ENCODE results near the gene NR2F2.

The NR2F2 gene

DNA sequence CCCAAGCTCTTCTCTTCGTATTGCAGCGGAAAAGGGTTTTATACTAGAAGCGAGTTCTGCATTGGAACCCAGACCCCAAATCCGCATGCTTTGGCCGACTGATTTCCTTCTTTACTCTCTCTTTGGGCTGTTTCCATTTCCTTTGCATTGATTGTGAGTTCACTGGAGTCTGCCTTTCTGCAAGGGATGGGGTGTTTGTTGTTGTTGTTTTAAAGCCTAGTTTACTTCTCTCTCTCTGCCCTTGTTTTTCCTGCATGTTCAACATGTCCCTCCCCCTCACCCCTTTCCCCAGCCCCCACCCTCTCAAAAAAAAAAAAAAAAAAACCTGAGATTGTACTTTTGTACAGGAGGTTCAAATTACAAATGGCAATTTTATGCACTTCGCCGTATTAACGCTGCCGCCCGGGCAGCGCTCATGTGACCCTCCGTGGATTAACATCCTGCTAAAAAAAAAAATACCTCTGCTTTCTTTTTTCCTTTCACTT lies 2.2 kb downstream of the NR2F2 start:
- no peak for DNase-seq (ENCODE audit: low read depth in 3 of 3)

DNA sequence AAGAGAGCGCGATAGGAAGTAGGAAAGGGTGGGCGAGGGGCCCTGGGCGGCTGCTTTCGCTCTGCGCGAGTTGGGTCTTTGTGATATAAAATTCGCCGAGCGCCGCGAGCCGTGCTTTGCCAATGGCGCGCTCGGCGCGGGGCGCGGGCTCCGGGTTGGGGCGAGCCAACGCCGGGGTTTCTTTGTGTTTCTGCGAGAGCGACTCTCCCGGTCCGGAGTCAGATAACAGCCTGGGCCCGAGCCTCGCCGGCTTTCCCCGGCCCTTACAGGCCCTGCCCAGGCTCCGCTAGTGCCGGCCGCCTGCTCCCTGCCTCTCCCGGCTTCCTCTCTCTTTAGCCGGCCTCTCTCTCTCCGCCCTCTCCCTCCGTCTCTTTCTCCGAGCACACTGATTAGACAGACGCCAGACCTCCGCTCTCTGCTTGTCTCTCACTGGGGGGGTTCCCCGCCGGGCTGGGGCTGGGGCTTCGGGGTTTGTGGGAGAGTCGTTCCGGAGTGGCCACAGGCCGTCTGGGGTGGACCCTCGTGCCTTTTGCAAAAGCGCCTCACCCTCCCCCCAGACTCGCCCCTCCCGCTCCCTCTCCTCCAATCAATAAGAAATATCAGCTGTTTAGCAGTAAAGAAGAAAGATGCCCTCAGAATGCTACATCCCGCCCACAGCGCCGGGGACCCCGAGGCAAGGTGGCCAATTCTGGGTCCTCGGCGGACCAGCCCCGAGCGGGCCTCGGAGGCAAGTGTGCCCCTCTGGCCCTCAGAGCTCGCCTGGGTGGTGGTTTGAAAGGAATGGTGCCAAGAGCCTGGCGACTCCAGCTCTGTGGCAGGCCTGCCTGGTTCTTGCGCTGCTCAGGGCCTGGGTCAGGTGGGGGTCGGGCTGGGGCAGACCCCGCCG lies 2.9 kb downstream of the NR2F2 start:
- no peak for DNase-seq (ENCODE audit: low read depth in 3 of 3)

DNA sequence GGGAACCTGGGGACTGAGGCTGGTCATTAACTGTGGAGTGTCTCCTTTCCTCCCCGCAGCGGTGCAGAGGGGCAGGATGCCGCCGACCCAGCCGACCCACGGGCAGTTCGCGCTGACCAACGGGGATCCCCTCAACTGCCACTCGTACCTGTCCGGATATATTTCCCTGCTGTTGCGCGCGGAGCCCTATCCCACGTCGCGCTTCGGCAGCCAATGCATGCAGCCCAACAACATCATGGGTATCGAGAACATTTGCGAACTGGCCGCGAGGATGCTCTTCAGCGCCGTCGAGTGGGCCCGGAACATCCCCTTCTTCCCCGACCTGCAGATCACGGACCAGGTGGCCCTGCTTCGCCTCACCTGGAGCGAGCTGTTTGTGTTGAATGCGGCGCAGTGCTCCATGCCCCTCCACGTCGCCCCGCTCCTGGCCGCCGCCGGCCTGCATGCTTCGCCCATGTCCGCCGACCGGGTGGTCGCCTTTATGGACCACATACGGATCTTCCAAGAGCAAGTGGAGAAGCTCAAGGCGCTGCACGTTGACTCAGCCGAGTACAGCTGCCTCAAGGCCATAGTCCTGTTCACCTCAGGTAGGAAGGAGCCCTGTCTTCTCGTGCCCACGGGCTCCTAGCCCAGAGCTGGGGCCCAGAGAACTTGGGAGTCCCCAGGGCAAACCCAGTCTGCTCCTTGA lies 3.7 kb downstream of the NR2F2 start:
- no peak for DNase-seq (ENCODE audit: low read depth in 3 of 3)

DNA sequence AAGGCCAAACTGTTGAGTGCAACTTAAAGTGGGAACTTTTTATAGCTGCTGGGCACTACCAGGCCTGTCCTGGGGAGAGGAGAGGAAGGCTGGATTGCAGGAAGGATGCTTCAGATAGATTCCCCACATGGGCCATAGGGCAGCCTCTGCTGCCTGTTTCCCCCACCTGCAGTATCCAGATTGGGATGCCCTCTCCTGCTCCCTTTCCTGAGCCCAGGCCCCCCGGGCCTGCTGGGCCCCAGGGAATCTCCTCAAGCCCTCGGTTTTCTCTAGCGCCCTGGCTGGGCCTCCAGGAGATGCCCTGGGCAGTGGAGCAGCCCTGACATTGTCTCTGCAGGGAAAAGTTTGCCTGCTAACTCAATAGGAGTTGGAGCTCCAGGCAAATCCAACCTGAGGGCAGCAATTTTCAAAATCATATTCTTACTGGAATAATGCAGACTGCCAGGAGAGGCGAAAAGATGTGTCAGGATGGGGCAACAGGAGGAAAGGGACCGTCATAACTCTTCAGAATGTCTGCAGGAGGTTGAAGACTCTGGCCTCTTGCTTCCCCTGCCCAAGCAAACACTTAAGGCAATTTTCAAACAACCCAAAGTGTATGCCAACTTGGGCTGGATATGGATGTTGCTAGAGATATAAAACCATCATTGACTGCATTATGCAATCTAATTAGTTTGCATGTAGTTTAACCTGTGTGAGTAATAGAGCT lies 4.4 kb downstream of the NR2F2 start:
- DNase-seq (ENCODE audit: low read depth in 3 of 3), result no peak

DNA sequence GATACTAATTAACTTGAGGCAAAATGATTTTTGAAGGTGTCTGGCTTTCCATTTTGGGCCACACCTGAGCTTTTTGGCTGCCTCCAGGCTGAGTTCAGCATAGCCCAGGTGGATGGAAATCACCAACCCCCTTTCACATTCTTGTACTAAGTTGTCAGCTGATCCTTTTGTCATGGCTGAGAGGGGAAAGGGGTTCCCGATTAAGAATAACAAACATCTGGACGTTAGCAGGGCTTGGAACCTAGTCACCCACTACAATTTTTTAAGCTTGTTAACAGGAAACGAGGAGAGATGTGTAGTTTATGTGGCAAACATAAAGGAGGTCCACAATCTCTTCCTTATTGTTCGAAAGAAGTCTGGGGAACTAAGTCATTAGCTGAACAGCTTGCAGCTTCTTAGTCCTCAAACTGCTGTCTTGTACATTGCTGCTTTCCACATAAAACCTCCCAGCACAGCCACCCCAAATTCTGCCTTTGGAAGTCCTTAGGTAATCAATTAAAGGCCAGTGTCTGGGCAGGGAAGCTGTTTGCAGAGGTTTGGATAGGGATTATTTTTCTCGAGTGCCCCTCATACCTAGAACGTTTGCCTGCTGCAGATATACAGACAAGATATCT lies 5.0 kb downstream of the NR2F2 start:
- no peak for DNase-seq (ENCODE audit: low read depth in 3 of 3)

DNA sequence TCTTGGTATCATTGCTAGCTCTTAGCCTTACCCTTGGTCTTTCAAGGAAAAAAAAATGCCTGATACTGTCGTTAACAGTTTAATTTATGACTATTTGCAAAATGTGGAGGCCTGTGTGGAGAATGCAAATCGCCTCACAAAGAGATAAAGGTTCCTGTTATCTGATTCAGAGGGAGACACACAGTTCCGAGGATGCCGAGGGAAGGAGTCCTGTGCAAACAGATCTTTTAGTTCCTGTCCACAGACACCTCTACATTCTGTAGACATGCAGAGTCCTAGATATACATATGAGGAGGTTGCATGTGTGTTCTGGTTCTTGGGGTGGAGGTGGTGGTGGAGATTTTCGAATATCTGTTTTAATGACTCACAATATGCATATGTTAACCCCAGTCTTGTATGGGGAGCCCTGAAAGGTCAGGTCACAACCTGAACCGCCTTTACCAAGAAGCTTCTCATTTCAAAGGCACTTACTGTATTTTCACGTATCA lies 5.7 kb downstream of the NR2F2 start:
- DNase-seq (ENCODE audit: low read depth in 3 of 3), result no peak

DNA sequence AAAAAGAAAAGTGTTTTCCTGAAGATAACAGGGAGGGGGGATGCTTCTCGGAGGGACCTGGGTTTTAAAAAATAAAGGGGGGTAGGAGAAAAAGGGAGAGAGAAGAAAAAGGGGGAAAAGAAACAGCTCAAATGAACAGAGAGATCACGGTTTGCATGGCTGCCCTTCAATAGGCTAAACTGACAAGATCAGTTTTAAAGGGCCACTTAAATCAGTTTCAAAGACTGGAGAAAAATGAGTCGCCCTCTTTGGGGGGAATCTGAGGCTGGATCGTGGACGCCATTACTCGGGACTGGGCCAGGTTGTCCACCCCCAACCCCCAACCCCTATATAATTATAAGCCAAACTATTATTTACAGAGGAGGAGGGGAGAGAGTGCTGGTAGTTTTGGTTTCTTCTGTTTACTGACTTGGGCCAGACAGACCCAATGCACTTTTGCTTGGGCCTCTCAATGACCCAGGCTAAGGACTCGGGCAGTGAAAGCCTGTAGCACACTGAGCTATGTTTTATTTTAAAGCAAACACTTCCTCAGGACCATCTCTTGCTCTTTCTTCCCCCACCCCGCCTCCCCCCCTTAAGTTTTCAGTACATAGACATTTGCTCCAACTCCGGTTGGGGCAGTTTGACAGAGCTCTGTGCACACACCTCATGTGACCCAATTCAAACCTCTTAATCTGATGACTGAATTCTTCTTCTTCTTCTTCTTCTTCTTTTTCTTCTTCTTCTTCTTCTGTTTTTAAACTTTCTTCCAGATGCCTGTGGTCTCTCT lies 6.3 kb downstream of the NR2F2 start:
- DNase-seq (ENCODE audit: low read depth in 3 of 3), result no peak

DNA sequence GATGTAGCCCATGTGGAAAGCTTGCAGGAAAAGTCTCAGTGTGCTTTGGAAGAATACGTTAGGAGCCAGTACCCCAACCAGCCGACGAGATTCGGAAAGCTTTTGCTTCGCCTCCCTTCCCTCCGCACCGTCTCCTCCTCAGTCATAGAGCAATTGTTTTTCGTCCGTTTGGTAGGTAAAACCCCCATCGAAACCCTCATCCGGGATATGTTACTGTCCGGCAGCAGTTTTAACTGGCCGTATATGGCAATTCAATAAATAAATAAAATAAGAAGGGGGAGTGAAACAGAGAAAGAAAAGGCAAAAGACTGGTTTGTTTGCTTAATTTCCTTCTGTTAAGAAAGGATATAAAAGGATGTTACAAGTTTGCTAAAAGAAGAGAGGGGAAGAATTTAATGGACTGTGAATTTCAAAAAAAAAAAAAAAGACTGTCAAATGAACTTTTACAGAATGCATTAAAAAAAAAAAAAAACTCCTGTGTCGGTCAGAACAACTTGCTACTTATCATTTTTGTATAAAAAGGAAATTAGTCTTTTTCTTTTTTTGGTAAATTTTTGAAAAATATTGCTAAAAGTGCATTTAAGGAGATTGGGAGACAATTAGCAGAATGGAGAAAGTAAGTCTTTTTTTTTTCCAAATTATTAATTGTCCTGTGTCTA lies 7.0 kb downstream of the NR2F2 start:
- DNase-seq (ENCODE audit: low read depth in 3 of 3), result no peak

DNA sequence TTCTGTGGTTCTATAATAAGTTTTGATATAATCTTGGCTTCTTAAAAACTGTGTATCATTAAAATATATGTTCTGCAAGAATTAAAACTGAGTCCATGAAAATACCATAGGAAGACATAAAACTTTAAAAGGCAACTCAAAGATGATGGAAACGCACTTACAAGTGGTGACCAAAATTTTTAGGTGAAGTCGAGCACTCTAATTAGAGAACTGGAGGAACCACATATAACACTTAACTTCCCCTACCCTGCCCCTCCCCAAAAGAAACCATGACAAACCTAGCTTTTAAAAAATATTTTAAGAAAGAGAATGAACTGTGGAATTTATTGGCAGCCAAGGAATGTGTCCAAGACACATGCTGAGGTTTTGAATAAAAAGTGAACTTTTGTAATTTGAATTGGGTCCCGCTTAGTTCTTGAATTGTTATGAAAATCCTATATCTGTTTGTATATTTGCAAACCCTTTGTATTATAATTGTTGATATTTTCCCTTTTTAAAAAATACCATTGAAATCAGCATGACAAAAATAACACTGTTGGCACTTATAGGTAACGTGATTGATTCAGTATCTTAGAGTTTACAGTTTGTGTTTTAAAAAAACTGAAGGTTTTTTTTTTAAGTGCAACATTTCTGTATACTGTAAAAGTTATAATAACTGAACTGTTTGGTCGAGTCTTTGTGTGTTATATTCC lies 7.7 kb downstream of the NR2F2 start:
- DNase-seq (ENCODE audit: low read depth in 3 of 3), result no peak

DNA sequence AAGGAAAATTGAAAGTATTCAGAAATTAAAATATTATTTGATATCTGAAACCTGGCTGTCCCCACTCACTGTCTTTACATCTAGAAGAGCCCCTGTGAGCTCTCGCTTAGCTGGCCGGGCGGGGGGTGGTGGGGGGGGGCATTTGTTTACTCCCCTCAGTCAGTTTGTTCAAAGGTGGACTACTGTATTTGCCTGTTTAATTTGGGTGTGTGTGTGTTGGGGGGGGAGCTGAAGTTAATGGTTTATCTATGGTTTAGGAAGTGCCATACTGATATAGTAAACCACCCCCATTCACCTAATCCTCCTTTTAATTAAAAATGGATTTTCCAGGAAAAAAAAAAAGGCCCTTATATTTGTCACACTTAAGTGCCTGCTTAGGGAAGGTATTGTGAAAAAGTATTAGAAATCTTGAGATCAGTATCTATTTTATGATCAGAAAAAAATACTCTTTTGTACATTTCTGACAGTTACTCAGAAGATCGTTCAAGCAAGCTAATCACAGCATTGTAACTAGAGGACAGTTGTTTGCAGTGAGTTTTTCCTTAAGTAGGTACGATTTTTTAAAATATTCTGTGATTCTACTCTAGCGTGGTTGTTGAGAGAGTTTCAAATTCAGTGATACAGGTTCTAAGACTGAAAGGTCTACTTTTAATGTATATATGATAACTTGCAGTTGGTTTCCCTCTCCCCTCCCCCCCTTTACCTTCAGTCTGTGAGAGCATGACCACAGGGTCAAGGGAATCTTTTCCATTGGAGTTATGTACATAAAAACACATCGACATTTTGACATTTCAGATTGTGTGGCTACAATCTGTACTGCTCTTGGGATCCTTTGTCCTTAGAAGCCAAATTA lies 8.5 kb downstream of the NR2F2 start:
- DNase-seq (ENCODE audit: low read depth in 3 of 3), result no peak

DNA sequence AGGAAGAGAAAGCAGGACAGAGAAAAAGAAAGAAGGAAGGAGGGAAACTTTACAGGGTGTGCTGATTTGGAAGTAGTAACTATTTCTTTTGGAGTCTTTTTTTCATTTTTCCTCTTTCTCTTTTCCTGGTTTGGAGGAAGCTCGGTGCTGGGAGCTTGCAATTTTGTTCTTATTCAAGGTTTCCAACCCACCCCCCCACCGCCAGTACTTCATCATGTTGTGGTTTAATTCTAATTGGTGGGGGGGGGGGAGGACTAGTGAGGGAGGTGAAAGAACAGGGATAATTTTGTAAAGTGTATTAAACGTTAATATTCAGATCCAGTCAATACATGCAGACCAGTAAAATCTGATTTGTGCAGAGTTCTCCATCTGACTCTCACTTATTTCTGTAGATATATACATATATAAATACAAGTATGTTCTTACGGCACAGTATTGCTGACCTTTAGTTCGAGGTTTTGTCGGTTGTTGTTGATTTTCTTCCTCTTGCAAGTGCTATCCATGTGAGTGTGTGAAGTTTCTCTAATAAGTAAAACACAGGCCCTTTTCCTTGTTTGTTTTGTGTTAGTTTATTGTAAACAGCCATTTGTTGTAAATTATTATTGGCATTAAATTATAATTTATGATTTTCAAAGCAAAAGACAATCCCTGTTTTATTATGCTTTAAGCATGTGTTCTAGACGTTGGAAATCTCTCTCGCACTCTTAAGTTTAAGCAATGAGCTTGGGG lies 9.3 kb downstream of the NR2F2 start:
- DNase-seq (ENCODE audit: low read depth in 3 of 3), result no peak

DNA sequence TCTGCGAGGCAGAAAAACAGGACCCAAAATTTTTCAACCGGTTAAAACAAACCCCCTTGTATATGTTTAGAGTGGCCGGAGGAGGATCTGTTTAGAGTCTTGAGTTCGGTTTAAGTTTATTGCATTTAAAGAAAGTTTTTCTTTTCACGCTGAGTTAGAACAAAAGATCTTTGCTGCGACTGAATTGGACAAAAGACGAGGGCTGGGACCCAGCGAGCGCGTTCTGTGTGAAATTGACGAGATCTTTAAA lies 9.8 kb downstream of the NR2F2 start:
- DNase-seq (ENCODE audit: low read depth in 3 of 3), result no peak

DNA sequence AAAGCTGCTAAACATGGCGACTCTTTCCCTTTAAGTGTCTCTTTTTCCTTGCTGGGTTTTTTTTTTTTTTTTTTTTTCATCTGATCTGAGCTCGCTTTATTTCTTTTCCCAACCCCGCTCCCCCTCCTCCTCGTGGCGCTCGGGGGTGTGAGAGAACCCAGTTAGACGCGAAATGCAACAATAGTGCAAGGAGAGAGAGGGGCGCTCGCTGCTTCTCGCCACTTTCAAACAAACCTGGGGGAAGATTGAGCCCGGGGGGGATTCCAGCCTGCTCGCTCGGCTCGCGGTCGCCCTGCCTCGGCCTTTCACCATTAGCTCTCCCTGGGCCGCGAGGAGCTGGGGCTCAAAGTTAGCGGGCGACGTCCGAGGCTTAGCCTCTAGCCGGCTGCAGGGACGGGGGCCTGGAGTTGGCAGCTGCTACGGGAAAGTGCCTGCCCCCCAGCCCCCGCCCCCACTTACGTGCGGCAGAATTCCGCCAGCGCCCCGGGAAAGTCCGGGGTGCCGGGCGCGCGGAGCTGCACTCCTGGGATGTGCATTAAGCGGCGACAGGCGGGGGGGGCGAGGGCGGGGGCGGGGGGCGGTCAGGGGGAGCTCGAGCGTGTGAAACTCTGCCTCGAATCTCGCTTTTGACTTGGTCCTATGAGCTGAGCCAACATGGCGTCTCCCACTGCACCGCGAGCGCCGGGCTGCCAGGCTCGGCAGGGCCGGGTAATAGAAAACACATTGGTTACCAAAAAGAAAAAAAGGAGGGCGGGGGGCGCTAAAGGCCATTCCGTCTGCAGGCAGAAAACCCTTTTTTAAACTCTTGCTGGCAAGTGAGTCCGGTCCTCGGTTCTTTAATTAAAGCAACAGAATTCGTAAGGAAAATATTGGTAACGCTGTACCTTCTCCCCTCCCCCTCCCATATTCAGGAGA lies 10.4 kb downstream of the NR2F2 start:
- DNase-seq (ENCODE audit: low read depth in 3 of 3), result no peak

DNA sequence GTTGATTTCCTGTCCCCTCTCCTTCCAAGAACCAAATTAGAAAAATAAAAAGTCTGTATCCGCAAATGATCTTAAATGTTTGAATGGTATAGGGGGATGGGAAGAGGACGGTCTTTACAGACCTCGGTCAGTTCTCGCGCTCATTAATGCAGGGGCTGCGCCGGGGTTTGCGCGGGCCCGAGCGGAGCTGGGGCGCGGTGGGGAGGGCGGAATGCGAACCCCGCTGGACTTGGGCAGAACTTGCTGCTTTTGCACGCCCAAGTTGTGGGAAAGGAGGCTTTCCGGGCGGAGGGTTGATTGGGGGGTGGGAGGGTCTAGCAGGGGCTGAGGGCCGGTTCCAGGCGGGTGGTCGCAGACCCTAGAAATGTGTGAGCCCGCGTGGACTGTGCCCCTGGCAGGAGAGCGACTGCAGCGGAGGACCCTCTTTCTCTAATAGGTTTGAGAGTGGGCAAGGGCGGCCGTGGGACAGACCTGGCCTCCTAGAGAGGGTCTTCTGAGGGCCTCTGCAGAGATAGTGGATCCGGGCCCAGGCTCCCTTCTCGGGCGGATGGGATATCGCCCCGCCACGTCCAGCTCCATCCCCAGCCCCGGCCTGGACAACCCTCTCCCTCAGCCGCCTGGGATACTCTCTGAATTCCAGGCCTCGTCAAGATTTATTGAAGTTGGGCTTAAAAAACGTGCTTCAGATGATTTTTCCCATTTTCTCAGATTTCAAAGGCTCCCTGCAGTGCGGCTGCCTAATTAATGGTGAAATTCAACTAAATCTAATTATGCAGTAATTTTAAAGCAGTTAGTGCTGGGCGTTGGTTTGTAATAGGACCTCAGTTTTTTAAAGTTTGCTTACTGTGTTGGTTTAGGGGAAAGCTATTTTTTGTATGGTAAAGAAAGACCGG lies 11.3 kb downstream of the NR2F2 start:
- DNase-seq (ENCODE audit: low read depth in 3 of 3), result no peak

DNA sequence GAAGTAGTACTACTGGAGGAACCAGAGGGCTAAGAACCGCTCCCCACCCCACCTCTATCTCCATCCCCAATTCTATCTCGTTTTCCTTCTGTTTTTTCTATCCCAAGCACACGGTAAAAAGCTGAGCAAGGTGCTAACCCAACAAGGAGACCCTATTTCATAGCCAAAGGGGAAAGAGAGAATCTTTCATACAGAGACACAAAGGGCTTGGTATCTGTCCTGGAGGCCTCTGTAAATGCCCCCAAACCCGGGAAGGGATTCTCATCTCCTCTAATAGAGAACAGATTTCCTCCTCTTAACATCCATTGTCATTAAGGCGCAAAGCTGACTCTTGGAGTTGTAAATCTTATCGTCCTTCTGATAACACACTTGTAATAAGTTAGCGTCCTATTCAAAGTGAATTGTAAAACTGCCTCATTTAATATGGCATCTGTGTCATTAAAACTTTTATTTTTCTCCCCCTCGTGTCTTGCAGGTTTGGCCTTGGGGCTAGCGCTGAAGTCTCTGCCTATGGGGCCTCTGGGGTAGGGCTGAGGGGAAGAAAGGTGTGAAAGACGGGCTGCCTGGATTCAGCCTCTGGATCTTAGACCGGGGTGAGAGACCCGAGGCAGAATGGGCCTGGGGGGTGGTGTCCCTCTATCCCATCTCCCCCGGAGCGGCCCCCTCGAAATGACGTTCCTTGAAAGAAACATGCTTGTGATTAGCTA lies 12.1 kb downstream of the NR2F2 start:
- no peak for DNase-seq (ENCODE audit: low read depth in 3 of 3)

All from stimulated activated CD4-positive, alpha-beta T cell treated with anti-CD3 and anti-CD28 coated beads, TNF-alpha, amount 100 ng/mL, for 24 hours (primary cell).